ENCODE measurements around the gene CCDC43. TPM values are rescaled to one million over a fixed set of nuclear protein-coding genes. Genes with fewer than 3 reads are reported as not detected.

Gene CCDC43
- total and polyA plus RNA-seq, 2 of the 8 experiments (the other 6 are each of a cell fraction or from before 2014, with no cell fraction given): 4.9 to 38.1 TPM

DNA sequence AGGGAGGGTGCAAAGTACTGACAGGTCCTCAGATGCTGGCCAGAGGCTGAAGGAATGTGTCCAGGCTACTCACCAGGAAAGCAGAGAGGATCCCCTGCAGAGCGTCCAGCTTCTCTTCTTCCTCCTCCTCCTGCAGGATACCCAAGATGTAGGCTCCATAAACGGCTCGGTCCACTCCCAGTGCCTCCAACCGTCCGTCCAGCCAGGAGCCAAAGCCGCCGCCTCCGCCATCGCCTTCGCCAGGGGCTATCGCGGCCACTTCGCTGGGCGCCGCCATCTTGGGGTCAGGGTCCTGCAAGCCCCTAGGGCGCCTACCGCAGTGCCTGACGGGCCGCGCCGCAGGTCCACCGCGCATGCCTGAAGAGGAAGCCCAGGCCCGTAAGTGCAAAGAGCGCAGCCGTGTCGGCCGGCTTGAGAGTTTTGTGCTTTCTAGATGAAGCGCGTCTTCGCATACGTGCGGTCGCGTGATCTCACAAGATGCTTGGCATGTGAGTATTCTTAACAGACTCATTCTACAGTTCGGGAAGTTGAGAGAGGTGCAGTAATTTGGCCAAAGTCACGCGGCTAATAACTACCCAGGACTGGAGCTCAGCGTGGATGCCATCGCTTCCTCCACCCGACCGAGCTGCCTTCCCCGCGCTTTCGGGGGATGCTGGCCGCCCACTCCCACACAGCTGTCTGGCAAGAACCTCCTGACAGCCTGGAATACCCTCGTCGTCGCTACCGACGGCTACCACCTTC lies at the start of gene CCDC43 (continued):
- TF ChIP-seq RNF2 (IDR thresholded peaks at IDR 0.05; ENCODE audit: borderline replicate concordance, low read depth, low read length, missing control alignments, poor library complexity, severe bottlenecking) (no peak), SP4 (IDR thresholded peaks at IDR 0.05; ENCODE audit: low read length) (peak; percentile 55; the same call in 1 of the 2 replicates), NANOG (IDR thresholded peaks at IDR 0.05; ENCODE audit: insufficient read depth, low read depth, low read length, poor library complexity, severe bottlenecking) (peak; percentile 31), CREB1 (IDR thresholded peaks at IDR 0.05) (no peak), GTF2F1 (IDR thresholded peaks at IDR 0.05; ENCODE audit: borderline replicate concordance, low read depth, low read length) (peak; percentile 47; the same call in 1 of the 2 replicates), SAP30 (IDR thresholded peaks at IDR 0.05; ENCODE audit: insufficient read depth, insufficient replicate concordance, low read length) (peak; percentile 67), HDAC2 (IDR thresholded peaks at IDR 0.05; ENCODE audit: borderline replicate concordance in 1 of 2, low read depth in 2 of 2, low read length in 2 of 2) (peak in 1 of 2 experiments; percentile 98; a peak in 2 of 4 replicates)
